ENCODE results near the gene MST1. TPM values are rescaled to one million over a fixed set of nuclear protein-coding genes. Genes with fewer than 3 reads are reported as not detected.

The MST1 gene
- total and polyA plus RNA-seq, 12 donors = 2.3 to 16.0 (median 3.8) TPM

DNA sequence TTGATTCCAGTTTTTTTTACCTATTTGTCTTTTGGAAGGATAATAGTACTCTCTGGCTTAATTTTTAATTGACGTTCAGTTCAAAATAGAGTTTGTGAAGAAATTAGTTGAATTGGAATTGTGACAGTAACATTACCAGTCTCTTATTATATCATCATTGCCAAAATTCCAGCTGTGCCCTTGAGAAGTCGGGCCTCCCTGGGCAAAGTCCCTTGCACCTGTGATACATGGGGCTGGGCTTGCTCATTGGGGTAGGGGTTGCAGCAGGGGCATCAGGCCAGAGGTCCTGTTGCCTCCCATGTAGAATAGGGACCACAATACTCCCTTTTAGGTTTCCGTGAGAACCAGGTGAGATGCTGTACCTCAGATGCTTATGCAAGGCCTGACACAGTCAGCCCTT, 43.0 kb downstream of the MST1 start:
- DNase-seq (no peak), ATAC-seq (no peak)
- WGBS, 2 donors = 91 to 92% methylated on average over 3 of the region's 3 CpGs
- Histone ChIP-seq H3K4me1 (peaks cover 3 to 32% (median 19%) of the 10 kb centered on the region in 9 donors), H3K36me3 (no peaks in the 10 kb centered on the region), H3K27ac (no peak overlapping the region), H3K27me3 (no peaks in the 10 kb centered on the region), H3K9me3 (no peaks in the 10 kb centered on the region), H3K4me3 (no peak overlapping the region)
- intact Hi-C loops (cut with DNase I) = no loop called here
- TF ChIP-seq, protein P1, sequence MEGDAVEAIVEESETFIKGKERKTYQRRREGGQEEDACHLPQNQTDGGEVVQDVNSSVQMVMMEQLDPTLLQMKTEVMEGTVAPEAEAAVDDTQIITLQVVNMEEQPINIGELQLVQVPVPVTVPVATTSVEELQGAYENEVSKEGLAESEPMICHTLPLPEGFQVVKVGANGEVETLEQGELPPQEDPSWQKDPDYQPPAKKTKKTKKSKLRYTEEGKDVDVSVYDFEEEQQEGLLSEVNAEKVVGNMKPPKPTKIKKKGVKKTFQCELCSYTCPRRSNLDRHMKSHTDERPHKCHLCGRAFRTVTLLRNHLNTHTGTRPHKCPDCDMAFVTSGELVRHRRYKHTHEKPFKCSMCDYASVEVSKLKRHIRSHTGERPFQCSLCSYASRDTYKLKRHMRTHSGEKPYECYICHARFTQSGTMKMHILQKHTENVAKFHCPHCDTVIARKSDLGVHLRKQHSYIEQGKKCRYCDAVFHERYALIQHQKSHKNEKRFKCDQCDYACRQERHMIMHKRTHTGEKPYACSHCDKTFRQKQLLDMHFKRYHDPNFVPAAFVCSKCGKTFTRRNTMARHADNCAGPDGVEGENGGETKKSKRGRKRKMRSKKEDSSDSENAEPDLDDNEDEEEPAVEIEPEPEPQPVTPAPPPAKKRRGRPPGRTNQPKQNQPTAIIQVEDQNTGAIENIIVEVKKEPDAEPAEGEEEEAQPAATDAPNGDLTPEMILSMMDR (IDR thresholded peaks at IDR 0.05) = no peak

DNA sequence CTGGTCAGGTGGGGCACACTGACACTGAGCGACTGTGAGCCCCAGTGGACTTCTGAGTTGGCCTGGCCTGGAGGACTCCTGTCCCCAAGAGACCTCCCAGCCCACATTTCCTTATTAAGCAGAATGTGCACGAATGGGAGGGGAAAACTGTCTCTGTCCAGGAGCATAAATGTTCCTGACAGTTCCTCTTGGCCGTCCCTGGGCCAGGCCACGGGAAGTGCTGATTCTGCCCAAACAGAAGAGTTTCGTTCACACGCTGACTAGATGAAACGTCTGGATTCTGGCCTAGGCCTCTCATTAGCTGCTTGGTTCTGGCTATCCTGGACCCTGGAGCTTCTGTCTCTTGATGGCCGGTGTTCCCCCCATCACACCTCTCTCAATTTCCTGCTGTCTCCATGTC, 44.6 kb downstream of the MST1 start:
- Histone ChIP-seq H3K4me1 (peaks cover 3 to 27% (median 19%) of the 10 kb centered on the region in 9 donors), H3K27ac (no peak overlapping the region), H3K4me3 (no peak overlapping the region), H3K36me3 (no peaks in the 10 kb centered on the region), H3K27me3 (no peaks in the 10 kb centered on the region), H3K9me3 (no peaks in the 10 kb centered on the region)
- WGBS, 2 donors = 66 to 74% methylated on average over 8 of the region's 8 CpGs
- no peak for DNase-seq
- ATAC-seq = no peak
- intact Hi-C loops (cut with DNase I) = loop anchor here in 1 of 10 donors (5.0 kb wide), 1 partner anchor 1058 kb away; no protein-coding TSS in a partner anchor
- TF ChIP-seq, protein P1 (IDR thresholded peaks at IDR 0.05) = no peak

DNA sequence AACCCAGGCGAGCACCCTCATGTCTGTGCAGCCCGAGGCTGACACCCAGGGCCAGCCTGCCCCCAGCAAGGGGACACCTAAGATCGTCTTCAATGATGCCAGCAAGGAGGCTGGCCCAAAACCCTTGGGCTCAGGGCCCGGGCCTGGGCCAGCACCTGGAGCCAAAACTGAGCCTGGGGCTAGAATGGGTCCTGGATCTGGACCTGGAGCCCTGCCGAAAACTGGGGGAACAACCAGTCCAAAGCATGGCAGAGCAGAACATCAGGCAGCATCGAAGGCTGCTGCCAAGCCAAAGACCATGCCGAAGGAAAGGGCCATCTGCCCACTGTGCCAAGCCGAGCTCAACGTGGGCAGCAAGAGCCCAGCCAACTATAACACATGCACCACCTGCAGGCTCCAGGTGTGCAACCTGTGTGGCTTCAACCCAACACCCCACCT, 46.5 kb downstream of the MST1 start:
- Histone ChIP-seq H3K36me3 (no peaks in the 10 kb centered on the region), H3K4me3 (no peak overlapping the region), H3K27ac (no peak overlapping the region), H3K4me1 (peaks cover 0 to 19% (median 6%) of the 10 kb centered on the region in 9 donors), H3K9me3 (no peaks in the 10 kb centered on the region), H3K27me3 (no peaks in the 10 kb centered on the region)
- no peak for DNase-seq
- TF ChIP-seq, protein P1 (IDR thresholded peaks at IDR 0.05) = no peak
- intact Hi-C loops (cut with DNase I) = loop anchor here in 1 of 10 donors (5.0 kb wide), 1 partner anchor 1060 kb away; no protein-coding TSS in a partner anchor
- no peak for ATAC-seq
- WGBS, 2 donors = 94 to 97% methylated on average over 9 of the region's 9 CpGs

DNA sequence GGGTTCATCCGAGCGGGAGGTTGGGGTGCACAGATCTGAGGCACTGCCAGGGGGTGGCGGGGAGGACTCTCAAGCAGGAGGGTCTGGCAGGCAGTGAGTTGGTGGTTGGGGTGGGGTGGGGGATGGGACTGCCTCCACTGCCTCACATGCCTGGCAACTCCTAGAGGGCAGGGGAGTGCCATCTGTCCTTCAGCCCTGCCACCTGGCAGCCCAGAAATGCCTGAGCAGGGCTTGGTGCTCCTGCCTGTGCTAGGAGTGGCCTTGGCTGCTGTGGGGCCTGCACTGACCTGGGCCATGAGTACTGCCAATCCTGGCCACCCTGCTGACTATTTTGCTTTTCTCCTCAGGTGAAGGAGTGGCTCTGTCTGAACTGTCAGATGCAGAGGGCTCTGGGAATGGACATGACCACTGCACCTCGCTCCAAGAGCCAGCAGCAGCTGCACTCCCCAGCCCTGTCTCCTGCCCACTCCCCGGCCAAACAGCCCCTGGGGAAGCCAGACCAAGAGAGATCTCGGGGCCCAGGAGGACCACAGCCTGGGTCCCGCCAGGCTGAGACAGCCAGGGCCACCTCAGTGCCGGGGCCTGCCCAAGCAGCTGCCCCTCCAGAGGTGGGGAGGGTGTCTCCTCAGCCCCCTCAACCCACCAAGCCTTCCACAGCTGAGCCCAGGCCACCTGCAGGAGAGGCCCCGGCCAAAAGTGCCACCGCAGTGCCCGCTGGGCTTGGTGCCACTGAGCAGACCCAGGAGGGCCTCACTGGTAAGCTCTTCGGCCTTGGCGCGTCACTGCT, 47.2 kb downstream of the MST1 start:
- no peak overlapping the region for H3K27ac ChIP-seq
- WGBS, 2 donors = 93 to 95% methylated on average over 14 of the region's 14 CpGs
- H3K9me3 ChIP-seq = no peaks in the 10 kb centered on the region
- TF ChIP-seq, protein P1 (IDR thresholded peaks at IDR 0.05) = no peak
- H3K36me3 ChIP-seq = no peaks in the 10 kb centered on the region
- ATAC-seq = no peak
- intact Hi-C loops (cut with DNase I) = loop anchor here in 1 of 10 donors (5.0 kb wide), 1 partner anchor 1060 kb away; no protein-coding TSS in a partner anchor
- H3K4me3 ChIP-seq = no peak overlapping the region
- peaks cover 0 to 15% (median 0%) of the 10 kb centered on the region in 9 donors for H3K4me1 ChIP-seq
- no peaks in the 10 kb centered on the region for H3K27me3 ChIP-seq
- DNase-seq = no peak
